Mucosa of gallbladder (tissue), 1 donor: ENCODE data around the gene VIPR2. TPM values are rescaled to one million over a fixed set of nuclear protein-coding genes. Genes with fewer than 3 reads are reported as not detected.
"Not testable (repeated sequence)": the region's sequence is repeated elsewhere in the genome, so short reads cannot be mapped to it uniquely, and the experiment has no call there.

Experiments
- DNase-seq: peaks from one replicate; pipeline ENCODE4 v3.0.0-alpha.2; 2020; ENCODE audit warnings: low spot score
- total RNA-seq: library from RNA; stranded (reverse); gene quantifications from one replicate; pipeline ENCODE4 v1.2.1, GENCODE V29; 2021
- donor health status: DM: no; HTN: no; CAD: no.

Gene VIPR2
- total RNA-seq, 1 donor from 2014 or later: 7.3 TPM

GRCh38 chr7:159094023-159094740 is 50.5 kb downstream of the VIPR2 start:
- DNase-seq: no peak

- no peak for DNase-seq
These were observed 51.2 kb downstream of the VIPR2 start for GRCh38 chr7:159093351-159093971.

- no peak for DNase-seq
These were observed 52.0 kb downstream of the VIPR2 start for GRCh38 chr7:159092701-159093121.

GRCh38 chr7:159091480-159092475 is 52.9 kb downstream of the VIPR2 start:
- DNase-seq: no peak

- DNase-seq: no peak
These were observed 53.6 kb downstream of the VIPR2 start for GRCh38 chr7:159091041-159091440.

- no peak for DNase-seq
These were observed 56.4 kb downstream of the VIPR2 start for GRCh38 chr7:159088016-159088865.

- no peak for DNase-seq
These were observed 58.3 kb downstream of the VIPR2 start for GRCh38 chr7:159086301-159086925.

- no peak for DNase-seq
These were observed 60.4 kb downstream of the VIPR2 start for GRCh38 chr7:159084069-159084801.

GRCh38 chr7:159083698-159084068 is 61.0 kb downstream of the VIPR2 start:
- no peak for DNase-seq

GRCh38 chr7:159083001-159083697 is 61.5 kb downstream of the VIPR2 start:
- DNase-seq: no peak

- DNase-seq: not testable (repeated sequence)
These were observed 62.6 kb downstream of the VIPR2 start for GRCh38 chr7:159082075-159082474.

GRCh38 chr7:159078911-159079270 is 65.8 kb downstream of the VIPR2 start:
- DNase-seq: no peak

- DNase-seq: no peak
These were observed 66.3 kb downstream of the VIPR2 start for GRCh38 chr7:159078193-159078910.

GRCh38 chr7:159076333-159076732 is 68.3 kb downstream of the VIPR2 start:
- no peak for DNase-seq

- no peak for DNase-seq
These were observed 69.0 kb downstream of the VIPR2 start for GRCh38 chr7:159075563-159076238.

- no peak for DNase-seq
These were observed 73.4 kb downstream of the VIPR2 start for GRCh38 chr7:159071260-159071659.

- DNase-seq: no peak
These were observed 74.1 kb downstream of the VIPR2 start for GRCh38 chr7:159070431-159071148.
